AG08396 (cell line): ENCODE measurements around the gene ORC6.

Experiments
- DNase-seq: peaks from one replicate; pipeline ENCODE4 v3.0.0; 2012; ENCODE audit warnings: low spot score, mixed read lengths

Gene ORC6

DNA sequence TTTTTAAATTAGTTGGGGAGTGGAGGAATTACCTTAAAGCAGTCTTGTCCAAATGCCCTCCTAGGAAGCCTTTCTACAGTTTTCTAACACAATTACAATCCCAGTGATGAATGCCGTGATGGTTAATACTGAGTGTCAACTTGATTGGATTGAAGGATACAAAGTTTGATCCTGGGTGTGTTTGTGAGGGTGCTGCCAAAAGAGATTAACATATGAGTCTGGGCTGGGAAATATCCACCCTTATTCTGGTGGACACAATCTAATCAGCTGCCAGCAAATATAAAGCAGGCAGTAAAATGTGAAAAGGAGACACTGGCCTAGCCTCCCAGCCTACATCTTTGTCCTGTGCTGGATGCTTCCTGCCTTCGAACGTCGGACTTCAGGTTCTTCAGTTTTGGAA, 12.2 kb downstream of the ORC6 start:
- DNase-seq = no peak

GRCh38 chr16:46702030-46702429, 12.6 kb downstream of the ORC6 start:
- DNase-seq = no peak

- DNase-seq = no peak
Measured at GRCh38 chr16:46706642-46707041, 17.2 kb downstream of the ORC6 start.

- no peak for DNase-seq
Measured at GRCh38 chr16:46709469-46710005, 20.1 kb downstream of the ORC6 start.

DNA sequence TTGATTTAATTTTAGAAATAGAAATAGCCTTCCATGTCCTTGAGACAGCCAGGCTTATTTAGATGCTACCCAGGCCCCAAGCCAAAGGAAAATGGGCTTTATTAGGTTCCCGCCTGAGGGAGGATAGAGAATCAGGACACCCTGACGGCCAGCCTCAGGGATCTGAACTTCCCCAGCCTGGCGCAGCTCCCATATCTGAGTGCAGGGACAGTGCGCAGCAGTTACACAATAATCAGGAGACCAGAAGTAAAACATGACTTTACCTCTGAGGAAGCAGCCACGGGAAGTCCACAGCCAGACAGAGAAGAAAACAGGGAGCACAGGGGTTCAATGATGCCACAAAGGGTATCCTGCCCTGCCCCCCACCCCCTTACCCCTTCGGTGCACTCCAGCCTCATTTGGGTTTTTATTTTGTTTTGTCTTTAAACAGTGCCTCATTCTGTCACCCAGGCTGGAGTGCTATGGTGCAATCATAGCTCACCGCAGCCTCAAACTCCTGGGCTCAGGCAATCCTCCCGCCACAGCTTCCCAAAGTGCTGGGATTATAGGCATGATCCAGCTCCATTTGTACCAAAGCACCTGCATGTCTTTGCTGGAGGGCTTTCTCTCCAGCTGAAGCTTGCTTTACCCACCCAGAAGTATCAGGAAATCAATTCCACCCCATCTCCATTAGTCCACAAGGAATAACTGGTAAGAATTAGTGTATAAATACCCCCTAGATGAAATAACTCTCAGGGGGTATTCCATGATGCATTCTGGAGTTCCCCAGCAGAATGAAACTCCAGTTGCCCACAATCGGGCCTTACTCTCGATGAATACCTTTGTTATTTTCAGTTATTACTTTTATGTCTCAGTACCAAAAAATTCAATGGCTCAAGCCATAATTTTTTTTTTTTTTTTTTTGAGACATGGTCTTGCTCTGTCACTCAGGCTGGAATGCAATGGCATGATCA, 21.9 kb downstream of the ORC6 start:
- DNase-seq = no peak

DNA sequence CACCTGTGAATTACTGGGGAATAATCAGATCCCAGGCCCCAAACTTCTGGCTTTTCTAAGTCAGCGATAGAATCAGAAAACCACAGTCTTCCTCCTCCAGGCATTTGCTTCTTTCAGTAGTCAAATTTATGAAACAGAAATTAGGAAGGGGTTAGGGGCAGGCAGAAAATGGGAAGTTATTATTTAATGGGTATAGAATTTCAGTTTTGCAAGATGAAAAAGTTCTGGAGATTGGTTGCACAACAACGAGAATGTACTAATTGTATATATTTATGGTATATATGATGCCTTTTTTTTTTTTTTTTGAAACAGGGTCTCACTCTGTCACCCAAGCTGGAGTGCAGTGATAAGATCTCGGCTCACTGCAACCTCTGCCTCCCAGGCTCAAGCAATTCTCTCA, 23.5 kb downstream of the ORC6 start:
- DNase-seq = no peak

GRCh38 chr16:46713634-46714033, 24.2 kb downstream of the ORC6 start:
- DNase-seq = no peak

DNA sequence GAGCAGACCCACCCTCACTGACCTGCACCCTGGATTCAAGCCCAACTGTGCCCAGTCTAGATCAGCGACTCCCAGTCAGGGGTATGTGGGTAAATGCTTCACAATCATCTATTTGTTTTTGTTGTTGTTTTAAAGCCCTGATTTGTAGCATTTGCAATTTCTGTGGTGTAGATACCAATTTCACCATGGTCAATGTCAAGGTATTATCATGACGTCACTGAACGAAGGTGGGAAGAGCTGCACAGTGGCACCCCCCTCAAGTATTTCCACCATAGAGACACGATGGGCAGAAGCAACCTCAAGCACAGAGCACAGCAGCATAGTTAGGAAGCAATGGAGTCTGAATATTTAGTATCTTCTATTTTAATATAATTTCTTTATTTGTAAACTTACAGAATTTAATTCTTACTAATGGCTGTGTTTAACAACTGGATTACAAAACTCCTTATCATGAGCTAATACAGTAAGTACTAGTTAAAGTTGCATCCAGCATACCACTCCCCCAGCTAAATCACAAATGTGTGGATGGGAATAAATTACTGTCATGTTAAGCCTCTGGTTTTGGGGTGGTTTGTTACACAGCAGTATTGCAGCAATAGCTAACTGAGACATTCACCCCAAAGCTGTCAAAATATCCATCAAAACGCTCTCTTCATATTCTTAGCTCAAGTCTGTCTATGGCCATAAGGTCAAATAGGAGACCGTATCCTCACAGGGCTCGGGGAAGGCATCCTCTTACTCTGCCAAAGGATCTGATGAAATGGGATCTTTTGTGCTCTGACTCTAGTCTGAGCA, 25.5 kb downstream of the ORC6 start:
- no peak for DNase-seq

GRCh38 chr16:46715769-46716305, 26.4 kb downstream of the ORC6 start:
- no peak for DNase-seq

GRCh38 chr16:46717692-46718091, 28.2 kb downstream of the ORC6 start:
- DNase-seq = no peak

GRCh38 chr16:46718214-46718613, 28.8 kb downstream of the ORC6 start:
- no peak for DNase-seq

DNA sequence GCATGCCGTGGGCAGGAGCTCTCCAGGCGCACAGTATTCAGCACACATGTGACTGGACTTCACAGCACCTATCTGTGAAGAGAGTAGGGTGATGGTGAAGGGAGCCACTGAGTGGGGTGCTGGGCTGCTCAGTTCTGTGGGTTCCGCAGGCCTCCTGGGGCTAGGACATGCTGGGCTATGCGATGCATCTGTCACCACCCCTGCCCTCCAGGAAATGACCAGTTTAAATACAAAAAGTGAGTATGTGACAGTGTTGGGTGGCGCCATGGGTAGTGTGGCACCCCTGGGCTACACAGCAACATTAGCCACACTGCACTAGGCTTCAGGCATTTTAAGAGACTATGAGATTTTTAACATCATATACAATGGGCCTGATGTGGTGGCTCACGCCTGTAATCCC, 30.1 kb downstream of the ORC6 start:
- DNase-seq = no peak

DNA sequence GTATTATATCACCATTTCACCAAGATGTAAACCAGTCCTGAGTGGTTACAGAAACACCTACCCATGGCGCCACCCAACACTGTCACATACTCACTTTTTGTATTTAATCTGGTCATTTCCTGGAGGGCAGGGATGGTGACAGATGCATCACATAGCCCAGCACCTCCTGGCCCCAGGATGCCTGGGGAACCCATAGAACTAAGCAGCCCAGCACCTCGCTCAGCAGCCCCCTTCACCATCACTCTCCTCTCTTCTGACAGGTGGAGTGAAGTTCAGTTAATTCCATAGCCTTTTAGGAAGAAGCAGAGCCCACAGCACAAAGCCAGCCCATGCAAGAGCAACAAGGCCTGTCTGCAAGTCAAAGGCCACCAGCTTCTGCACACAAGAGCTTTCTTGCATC, 31.2 kb downstream of the ORC6 start:
- DNase-seq = no peak

DNA sequence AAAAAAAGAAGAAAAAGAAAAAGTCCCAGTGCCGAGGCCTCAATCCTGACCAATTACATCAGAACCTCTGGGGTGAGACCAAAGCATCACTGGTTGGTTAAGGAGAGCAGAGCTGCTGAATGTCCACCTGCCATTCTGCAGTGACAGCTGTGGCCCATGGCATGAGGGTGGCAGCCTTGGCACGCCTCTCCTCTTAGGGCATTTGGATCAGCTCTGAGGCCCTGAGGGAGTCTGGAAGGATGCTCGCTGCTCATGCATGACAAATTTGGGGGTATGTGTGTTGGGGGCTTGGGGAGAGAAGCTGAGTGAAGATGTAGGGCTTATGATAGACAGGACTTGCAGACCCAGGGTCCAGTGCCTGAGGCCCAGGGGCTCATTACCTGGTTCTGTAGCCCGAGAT, 32.4 kb downstream of the ORC6 start:
- DNase-seq = no peak

GRCh38 chr16:46727184-46727583, 37.7 kb downstream of the ORC6 start:
- DNase-seq = no peak

DNA sequence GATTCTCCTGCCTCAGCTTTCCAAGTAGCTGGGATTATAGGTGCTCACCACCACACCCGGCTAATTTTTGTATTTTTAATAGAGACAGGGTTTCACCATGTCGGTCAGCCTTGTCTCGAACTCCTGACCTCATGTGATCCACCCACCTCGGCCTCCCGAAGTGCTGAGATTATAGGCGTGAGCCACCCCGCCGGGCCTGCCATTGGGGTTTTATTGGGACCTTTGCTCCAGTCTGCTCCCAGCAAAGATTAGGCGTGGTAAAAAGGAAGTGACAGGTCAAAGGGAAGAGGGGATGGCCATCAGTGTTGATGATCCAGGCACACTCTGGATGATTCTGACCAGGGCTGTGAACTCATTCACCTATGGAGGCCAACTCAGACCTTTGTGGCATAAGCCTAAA, 38.2 kb downstream of the ORC6 start:
- DNase-seq = no peak

- DNase-seq = no peak
Measured at GRCh38 chr16:46728806-46729205, 39.3 kb downstream of the ORC6 start.

DNA sequence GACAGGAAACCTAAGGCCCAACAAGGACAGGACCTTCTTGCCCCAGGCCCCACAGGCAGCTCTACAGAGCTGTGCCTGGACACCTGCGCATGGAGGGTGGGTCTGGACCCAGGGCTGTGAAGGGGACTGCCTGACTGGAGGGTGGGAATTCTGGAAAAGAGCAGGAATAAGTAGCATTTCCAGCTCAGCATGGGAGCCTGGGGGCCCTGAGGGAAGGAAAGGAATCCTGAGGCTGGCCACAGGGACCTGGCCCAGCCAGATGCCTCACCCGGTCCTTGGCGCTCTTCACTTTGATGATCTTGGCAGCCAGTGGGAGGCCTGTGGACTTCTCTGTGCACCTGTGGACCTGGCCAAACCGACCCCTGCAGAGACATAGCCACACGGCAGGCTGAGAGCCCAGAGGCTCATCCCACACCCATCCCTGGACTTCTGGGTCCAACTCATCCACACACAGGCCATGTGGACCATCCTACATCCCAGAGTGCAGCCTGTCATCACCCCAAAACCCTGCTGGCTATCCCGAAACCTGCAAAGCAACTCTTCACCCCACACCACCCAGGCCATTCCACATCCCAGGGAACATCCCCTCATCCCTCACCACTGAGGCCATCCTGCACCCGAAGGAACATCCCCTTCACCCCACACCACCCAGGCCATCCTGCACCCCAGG, 40.0 kb downstream of the ORC6 start:
- no peak for DNase-seq

DNA sequence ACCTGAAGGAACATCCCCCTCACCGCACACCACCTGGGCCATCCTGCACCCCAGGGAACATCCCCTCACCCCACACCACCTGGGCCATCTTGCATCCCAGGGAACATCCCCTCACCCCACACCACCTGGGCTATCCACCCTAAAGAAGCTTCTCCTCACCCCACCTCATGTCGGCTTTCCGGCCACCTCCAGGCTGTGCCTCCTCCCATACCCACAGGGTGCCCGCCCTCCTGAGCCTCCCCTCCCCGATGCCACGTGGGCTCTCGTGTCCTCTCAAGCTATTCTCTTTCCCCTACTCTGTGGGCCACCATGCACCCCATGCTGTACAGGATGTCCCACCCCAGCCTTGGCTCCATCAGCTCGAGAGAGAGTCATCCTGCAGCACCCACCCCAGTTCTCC, 40.7 kb downstream of the ORC6 start:
- DNase-seq = no peak

DNA sequence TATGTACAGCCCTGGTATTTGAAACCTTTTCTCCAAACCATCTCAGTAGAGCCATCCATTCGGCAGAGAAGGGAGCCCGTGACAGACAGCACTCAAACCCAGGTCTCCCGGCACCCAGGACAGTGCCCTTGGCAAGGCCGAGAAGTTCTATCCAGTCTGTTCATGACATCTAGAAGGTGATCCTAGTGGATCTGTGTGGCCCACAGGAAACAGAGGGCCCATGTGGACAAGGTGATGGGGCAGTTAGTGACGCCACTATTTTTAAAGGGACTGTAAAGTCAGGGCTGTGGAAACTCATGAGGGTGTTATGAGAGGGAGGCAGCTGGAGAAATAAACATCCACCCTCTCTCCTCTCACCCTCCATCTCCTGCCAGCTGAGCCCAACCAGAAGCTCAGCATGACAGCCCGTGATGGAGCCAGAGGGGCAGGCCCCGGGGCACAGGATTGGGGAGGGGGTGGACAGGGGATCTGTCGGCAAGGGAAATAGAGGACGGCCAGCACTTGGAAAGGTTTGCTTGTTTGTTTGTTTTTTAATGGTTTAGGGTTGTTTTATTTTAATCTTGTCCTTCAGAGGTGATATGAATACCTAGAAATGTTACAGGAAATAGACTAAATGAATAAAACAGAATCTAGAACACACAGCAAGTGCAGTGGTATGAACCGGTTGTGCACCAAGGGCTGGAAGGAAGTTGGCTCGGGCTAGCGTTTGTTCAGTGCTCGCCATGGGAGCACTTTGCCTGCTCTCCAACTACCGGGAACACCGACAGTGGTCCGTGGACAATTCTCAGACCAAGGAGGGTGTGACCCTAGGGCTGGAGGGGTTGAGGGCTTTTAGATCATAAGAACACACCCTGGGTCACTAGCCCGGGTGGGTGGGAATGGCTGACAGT, 41.6 kb downstream of the ORC6 start:
- DNase-seq = no peak
